Stimulated activated CD8-positive, alpha-beta memory T cell treated with anti-CD3 and anti-CD28 coated beads, Interleukin-2, amount 100 ng/mL, for 48 hours (primary cell): Measurements from ENCODE around the gene AGAP1.

Experiments
- DNase-seq, 2 donors: peaks; one replicate each; pipeline ENCODE4 v3.0.0-alpha.2; 2020; ENCODE audit warnings: low read depth in 2 of 2

Gene AGAP1

DNA sequence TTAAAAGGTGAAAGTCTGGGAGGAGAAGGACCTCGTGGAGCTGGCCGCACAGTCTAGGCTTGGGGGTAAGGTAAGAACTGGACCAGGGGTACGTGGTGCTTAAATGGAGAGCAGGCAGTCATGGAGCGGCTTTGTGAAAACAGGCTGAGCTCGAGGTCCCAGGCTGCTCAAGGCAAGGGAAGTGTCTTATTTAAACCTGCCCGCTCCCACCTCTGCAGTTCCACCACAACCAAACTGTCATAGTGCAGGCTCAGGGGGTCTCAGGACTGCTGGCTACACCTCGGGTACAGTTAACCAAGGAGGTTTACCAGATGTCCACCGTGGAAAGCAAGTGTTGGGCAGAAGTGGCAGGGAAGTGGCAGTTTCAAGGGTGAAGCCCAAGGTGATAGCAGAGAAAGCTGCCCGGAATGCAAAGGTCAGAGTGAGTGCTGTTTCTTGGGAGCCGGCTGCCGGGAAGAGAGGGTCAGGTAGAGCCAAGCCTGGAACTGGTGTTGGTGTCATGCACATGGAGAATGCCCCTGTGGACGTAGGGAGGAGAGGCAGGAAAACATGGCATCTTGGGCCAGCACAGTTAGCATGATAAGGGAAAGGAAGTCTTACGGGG, 471.0 kb downstream of the AGAP1 start:
- DNase-seq = no peak

DNA sequence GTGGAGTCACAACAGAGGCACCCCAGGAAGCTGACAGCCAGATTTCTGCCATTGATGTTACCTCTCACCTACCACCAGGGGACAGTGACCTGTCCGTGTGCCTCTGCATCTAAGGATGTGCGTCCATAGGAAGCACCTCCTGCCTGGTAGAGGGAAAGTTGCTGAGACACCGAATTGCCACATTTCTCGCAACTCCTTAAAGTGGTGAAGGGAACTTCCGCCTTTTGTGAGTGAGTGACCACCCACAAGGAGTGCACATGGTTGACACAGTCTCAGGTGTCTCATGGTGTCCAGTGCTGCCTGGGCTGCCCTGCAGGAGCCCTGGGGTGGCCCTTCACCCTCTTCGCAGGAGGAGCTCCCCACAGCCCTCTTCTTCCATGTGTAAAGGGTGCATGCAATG, 472.6 kb downstream of the AGAP1 start:
- no peak for DNase-seq

DNA sequence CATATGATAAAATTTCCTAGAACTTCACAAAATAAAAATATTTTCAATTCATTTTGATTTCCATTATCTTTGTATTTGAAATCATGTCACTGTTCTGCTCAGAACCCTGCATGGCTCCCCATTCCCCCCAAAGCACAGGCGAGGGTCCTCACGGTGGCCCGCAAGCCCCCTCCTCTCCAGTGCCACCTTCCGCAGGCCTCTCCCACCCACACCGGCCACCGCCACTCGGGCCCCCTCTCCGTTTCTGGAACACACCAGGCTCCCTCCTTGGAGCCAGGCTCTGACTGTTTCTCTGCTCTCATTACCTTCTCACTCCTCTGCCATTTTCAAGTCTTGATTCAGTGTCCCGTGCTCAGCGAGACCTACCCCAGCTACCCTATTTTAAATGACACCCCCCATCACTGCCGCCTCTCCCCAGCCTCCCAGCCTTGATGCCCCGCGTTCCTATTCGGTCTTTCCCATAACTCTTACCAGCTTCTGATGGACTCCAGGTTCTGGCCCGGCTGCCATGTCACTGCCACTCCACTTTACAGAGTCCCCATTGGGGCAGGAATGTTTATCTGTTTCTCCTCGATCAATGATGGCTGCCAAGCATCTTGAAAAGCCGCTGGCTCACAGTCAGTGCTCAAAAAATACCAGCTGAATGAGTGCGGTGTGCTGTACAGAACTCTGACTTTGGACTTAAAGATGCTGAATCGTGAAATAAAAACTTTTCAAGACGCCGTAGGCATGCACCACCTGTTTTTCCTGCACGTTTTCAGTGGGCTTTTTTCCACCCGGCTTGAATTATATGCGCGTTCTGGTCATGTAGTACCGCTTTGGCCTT, 473.3 kb downstream of the AGAP1 start:
- no peak for DNase-seq

GRCh38 chr2:235968155-235968554, 474.3 kb downstream of the AGAP1 start:
- DNase-seq = no peak

DNA sequence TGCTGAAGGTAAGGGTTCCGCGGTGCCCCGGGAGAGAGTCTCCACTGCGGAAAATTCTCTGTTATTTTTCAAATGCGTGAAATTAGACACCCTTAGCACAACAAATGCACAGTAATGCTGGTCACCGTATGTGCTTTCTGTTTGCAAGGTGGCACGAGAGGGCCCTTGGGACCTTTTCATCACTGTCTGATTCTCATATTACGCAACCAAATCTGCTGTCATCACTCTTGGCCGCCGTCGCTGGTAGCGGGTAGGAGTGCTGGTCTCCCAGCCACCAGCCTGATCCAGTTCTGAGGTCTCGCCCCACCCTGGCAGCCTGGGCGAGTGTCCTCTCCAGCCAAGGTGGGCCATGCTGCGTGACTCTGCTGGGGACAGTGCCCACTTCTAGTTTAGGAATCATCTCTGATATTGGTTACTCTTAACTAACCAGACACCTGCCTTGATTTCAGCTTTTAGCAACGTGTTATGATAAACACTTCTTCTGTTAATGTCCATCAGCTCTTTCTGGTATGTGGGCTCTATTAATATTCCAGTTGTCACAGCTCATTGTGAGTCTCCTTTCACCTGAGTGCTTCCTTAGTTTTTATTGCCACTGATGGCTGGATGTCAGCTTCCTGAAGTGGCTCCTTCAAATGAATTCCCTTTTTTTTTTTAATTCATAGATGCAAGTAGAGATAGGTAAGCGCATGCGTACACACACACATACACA, 474.9 kb downstream of the AGAP1 start:
- DNase-seq = no peak

DNA sequence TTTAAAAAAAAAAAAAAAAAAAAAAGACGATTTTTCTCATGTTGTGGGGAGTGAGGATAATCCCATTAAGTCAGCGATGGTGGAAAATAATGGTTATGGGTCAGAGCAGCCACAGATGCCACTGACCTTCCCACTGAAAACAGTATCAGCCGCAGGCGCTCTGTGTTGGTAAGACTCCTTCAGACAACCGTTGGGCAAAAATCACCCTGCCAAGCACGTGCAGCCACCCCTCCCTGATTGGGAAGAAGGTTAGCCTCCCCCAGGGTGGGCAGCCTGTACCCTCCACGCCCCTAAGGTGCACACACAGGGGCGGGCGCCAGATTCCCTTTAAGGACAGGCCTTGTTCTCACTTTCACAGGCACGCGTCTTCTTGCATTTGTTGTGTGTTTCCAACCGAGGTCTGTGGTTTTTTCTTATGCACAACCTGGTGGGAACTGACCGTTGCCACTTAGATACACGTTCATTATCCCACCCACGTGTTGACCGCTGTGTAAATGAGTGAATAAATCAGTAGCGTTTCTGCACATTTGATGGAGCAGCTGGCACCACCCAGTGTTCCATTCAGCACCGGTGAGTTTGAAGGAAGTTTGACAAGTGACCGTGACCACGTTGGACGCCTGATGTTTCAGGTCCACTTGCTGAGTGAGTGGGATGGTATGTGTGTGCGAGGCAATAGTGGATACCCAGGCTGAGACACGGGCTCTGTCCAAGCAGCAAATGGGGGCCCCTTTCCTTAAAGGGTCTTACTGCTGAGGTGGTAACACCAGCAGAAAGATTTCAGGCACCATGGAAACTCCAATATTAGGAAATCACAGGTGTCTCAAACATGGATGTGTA, 476.6 kb downstream of the AGAP1 start:
- DNase-seq = no peak

GRCh38 chr2:235976516-235976915, 482.7 kb downstream of the AGAP1 start:
- no peak for DNase-seq

DNA sequence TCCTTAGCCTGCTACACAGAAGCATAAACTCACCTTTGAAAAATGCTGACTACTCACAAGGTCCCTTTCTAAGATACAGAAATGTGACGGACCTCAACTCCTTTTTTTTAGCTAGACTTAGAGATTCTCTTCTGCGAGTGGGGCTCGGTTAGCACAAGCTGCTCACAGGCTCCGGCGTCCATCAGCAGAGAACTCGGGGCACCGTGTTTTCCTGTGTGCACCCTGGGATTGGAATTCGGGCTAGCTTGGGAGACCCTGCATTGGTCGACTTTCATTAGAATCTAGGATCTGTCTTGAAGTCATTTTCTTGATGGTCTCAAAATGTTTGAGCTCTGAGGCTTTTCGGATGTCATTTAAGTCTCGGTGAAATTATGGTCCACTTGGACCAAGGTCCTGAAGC, 483.1 kb downstream of the AGAP1 start:
- no peak for DNase-seq

- no peak for DNase-seq
Measured at GRCh38 chr2:235977445-235977844, 483.6 kb downstream of the AGAP1 start.

DNA sequence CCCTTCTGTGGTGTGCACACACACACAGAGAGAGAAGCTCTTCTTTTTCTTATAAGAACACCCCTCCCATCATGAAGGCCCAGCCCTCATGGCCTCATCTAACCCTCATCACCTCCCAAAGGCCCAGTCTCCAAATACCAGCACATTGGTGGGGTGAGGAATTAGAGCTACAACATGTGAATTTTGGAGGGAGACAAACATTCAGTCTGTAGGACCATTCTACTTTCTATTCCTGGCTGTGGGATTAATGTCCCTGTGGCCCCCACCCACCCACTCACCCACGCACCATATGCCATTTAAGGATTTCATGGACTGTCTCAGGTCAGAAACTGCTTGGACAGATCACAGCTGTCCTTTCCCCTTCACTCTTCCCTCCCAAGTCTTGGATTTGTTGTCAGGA, 484.2 kb downstream of the AGAP1 start:
- no peak for DNase-seq

DNA sequence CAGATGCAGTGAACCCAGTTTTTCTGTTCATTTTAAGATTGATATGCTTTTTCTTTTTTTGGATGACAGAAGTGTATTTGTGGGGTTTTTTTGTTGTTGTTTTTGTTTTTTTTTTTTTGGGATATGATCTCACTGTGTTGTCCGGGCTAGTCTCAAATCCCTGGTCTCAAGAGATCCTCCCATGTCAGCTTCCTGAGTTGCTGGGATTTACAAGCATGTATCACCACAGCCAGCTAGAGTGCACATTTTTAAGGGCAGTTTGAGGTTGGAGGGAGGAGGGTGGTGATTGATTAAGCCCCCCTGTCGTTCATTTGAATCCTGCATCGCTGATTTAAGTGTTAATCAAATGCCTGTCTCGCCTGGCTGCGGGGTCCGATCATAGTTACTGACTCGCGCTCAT, 485.2 kb downstream of the AGAP1 start:
- DNase-seq = no peak

DNA sequence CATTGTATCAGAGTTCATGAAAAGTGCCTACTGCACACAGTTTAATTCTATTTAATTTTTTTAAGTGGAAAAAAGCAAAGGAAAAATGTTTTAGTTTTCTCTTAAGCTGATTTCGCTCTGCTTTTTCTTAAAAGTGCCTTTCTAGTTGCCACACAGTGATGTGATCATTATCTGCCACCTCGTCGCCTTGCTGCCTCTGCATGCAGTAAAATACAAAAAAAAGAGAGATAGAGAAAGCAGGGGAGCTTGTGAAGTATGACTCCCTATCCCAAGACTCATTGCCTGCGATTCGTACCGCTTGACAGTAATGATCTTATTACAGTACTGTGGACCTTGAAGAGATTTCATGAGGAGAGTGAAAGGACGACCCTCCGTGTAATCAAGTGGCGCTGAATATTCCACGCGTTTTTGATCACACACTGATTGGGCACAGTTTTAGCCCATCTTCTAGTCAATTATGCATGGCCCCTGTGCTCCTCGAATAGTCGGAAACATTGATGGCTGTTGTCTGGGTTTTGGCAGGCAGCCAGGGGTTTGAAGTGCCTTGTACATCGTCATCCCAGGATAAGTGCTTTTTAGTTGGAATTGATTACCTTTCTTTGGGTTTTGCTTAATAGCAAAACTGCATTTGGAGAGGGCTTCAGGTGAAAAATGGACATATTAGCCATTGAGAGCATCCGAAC, 486.1 kb downstream of the AGAP1 start:
- DNase-seq = no peak

- DNase-seq = no peak
Measured at GRCh38 chr2:235981631-235982030, 487.8 kb downstream of the AGAP1 start.

DNA sequence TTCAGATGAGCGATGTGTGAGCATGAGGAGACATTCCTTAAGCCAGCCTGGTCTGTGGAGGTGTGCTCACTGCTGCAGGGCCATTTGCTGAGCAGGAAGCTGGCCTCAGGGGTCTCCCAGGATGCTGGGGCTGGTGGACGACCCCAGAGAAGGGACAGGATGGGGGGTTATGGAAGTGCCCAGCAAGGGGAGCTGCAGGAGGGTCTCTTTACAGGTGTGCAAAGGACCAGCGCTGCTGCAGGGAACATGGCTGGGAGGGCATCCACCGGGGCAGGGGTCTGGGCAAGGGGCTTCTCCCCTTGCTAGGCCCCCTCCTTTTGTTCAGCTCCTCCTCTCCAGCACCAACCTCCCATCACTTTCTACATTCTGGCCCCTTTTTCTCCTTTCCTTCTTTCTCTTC, 489.2 kb downstream of the AGAP1 start:
- no peak for DNase-seq

- no peak for DNase-seq
Measured at GRCh38 chr2:235984552-235984951, 490.7 kb downstream of the AGAP1 start.

DNA sequence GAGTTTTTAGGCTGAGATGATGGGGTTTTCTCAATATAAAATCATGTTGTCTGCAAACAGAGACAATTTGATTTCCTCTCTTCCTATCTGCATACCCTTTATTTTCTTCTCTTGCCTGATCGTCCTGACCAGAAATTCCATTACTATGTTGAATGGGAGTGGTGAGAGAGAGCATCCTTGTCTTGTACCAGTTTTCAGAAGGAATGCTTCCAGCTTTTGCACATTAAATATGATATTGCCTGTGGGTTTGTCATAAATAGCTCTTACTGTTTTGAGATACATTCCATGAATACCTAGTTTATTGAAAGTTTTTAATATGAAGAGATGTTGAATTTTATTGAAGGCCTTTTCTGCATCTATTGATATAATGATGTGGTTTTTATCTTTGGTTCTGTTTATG, 492.5 kb downstream of the AGAP1 start:
- DNase-seq = no peak

DNA sequence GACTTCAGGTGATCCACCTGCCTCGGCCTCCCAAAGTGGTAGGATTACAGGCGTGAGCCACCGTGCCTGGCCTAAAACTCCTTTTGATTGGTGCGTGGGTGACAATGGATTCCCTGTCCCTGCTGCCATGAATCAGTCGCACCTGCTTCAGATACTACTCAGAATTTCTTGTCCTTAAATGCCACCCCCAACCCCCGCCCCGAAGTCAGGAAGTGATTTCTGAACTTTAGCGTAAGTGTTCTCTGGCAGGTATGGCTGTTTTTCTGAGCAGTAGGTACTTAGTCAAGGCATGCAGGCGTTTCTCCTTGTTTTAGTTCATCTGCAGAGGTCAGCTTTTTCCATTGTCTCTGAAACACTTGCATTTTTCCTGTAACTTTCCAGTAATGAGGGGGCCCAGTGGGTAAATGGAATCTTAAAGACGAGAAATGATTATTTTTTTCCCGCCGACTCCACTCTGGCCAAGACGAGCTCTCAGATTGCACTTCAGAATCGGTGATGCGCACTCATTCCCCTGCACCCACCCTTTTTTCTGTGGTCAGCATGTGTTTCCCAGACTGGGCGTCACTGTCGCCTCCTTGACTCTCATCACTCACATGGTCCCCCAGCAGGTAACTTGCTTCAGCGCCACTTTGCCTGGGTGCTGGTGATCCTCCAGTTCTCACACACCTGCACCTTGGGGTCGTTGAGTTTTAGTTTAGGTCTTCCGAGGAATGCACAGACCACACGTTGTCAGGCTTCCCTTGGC, 494.6 kb downstream of the AGAP1 start:
- no peak for DNase-seq

GRCh38 chr2:235989591-235989990, 495.7 kb downstream of the AGAP1 start:
- DNase-seq = no peak

DNA sequence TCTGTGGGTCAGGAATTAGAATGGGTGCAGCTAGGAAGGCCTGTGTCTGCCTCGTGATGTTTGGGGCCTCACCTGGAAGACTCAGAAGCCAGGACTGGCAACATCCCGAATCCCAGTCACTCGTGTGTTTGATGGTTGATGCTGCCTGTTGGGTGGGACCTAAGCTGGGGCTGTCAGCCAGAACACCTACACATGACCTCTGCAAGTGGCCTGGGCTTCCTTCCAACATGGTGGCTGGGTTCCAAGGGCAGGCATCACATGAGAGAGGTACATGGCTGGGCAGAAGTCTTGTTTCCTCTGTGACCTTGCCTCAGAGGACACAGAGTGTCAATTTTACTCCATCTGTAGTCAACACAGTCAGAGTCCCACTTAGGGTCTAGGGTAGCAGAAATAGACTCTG, 496.5 kb downstream of the AGAP1 start:
- DNase-seq = no peak

DNA sequence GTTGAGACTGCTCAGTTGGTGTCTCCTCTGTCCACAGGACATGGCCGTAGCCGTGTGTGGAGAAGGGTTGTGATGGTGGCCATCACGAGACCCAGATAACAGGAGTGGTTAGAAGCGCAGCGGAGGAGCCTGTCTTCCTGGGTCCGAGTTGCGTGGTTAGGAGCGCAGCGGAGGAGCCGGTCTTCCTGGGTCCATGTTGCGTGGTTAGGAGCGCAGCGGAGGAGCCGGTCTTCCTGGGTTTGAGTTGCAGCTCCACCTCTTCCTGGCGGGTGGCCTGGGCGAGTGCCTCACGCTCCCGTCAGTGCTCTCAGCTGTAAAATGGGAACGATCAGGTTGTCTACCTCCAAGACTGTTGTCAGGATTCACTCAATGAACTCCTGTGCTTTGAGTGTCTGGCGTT, 498.2 kb downstream of the AGAP1 start:
- DNase-seq = no peak

DNA sequence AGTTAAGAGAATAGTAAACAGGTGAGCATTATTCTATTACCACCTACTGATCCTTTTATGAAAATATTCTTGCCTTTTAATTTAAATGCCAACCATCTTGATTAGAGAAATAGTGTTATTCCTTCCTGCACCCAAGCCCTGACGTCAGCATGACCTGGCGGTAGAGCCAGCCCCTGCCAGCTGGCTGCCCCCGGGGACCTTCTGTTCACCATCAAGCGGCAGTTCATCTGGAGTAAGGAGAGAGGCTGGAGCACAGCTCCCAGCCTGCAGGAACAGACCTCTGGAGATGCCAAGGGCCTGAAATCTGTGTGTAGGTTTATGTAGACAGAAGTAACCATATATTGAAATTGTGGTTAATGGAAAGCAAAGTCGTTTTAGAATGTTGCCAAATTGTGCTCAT, 502.6 kb downstream of the AGAP1 start:
- DNase-seq = no peak
